Neuronal stem cell (in vitro differentiated cells): ENCODE measurements around the gene JADE3.
A peak's percentile ranks its signal among the peaks of the same experiment; 100 is the strongest.
"Not testable (repeated sequence)": the region's sequence is repeated elsewhere in the genome, so short reads cannot be mapped to it uniquely, and the experiment has no call there.

ENCODE experiments used
- DNase-seq: peaks from one replicate; pipeline ENCODE4 v3.0.0-alpha.2; 2013; ENCODE audit warnings: low spot score
- H2AFZ ChIP-seq: one replicate; pipeline ENCODE4 v1.6.1; 2013; ENCODE audit warnings: mild to moderate bottlenecking, low read length, inconsistent platforms
- H2AK5ac ChIP-seq: 2 replicates; pipeline ENCODE4 v1.6.1; 2013; ENCODE audit warnings: low read depth, mild to moderate bottlenecking, inconsistent platforms, low read length, moderate library complexity, mixed read lengths
- H2BK120ac ChIP-seq: 2 replicates; pipeline ENCODE4 v1.6.1; 2013; ENCODE audit warnings: low read depth, mild to moderate bottlenecking, inconsistent platforms, low read length, moderate library complexity, mixed read lengths
- H2BK12ac ChIP-seq: one replicate; pipeline ENCODE4 v1.6.1; 2013; ENCODE audit warnings: low read length, inconsistent platforms
- H2BK15ac ChIP-seq: 2 replicates; pipeline ENCODE4 v1.6.1; 2013; ENCODE audit warnings: mild to moderate bottlenecking, low read length, inconsistent platforms, mixed read lengths
- H2BK5ac ChIP-seq: one replicate; pipeline ENCODE4 v1.6.1; 2013; ENCODE audit warnings: inconsistent platforms, mild to moderate bottlenecking, low read length, moderate library complexity
- H3K14ac ChIP-seq: one replicate; pipeline ENCODE4 v1.6.1; 2013; ENCODE audit warnings: low read length, inconsistent platforms
- H3K18ac ChIP-seq: 2 replicates; pipeline ENCODE4 v1.6.1; 2013; ENCODE audit warnings: low read length, inconsistent platforms
- H3K23ac ChIP-seq: 2 replicates; pipeline ENCODE4 v1.6.1; 2013; ENCODE audit warnings: low read depth, mild to moderate bottlenecking, mixed read lengths, low read length, inconsistent platforms; ENCODE audit not compliant: poor library complexity
- H3K27ac ChIP-seq: replicated peaks from 3 replicates; pipeline ENCODE4 v1.5.1; 2013; ENCODE audit warnings: low read length, inconsistent platforms
- H3K27me3 ChIP-seq, 3 experiments: 2 replicates each; pipeline ENCODE4 v1.6.1; 2013; ENCODE audit warnings: low read length in 3 of 3, mild to moderate bottlenecking in 2 of 3, inconsistent platforms in 1 of 3, low read depth in 1 of 3, mixed read lengths in 1 of 3, moderate library complexity in 1 of 3; ENCODE audit not compliant: control insufficient read depth in 3 of 3, insufficient read depth in 3 of 3
- H3K36me3 ChIP-seq, 2 donors: replicated peaks in 1 of 2; 2 replicates each; pipeline ENCODE4 v1.6.1; 2013; ENCODE audit warnings: low read length in 2 of 2; ENCODE audit not compliant: control insufficient read depth in 2 of 2, insufficient read depth in 2 of 2
- H3K4ac ChIP-seq: 2 replicates; pipeline ENCODE4 v1.6.1; 2013; ENCODE audit warnings: inconsistent platforms, mild to moderate bottlenecking, low read length, moderate library complexity
- H3K4me1 ChIP-seq, 2 donors: 1 replicate in 1 of 2; 2 replicates in 1 of 2; pipeline ENCODE4 v1.6.1; 2013; ENCODE audit warnings: low read length in 2 of 2, low read depth in 1 of 2; ENCODE audit not compliant: control insufficient read depth in 2 of 2, insufficient read depth in 1 of 2
- H3K4me2 ChIP-seq: one replicate; pipeline ENCODE4 v1.6.1; 2013; ENCODE audit warnings: mild to moderate bottlenecking, low read length, inconsistent platforms; ENCODE audit not compliant: insufficient read depth, poor library complexity, severe bottlenecking
- H3K4me3 ChIP-seq, 2 donors: 2 replicates each; pipeline ENCODE4 v1.5.1; 2013; ENCODE audit warnings: low read length in 2 of 2, mild to moderate bottlenecking in 2 of 2, inconsistent platforms in 1 of 2, moderate library complexity in 1 of 2
- H3K79me1 ChIP-seq: one replicate; pipeline ENCODE4 v1.6.1; 2013; ENCODE audit warnings: low read depth, mild to moderate bottlenecking, inconsistent platforms, low read length, moderate library complexity
- H3K9ac ChIP-seq: one replicate; pipeline ENCODE4 v1.6.1; 2013; ENCODE audit warnings: mild to moderate bottlenecking, low read depth, low read length, inconsistent platforms; ENCODE audit not compliant: poor library complexity
- H3K9me3 ChIP-seq, 2 donors: replicated peaks in 1 of 2; 2 replicates each; pipeline versions ENCODE3 to v1.6.1; 2013; ENCODE audit warnings: low read length in 2 of 2, mild to moderate bottlenecking in 2 of 2, inconsistent platforms in 1 of 2, low read depth in 1 of 2, mixed read lengths in 1 of 2, moderate library complexity in 1 of 2; ENCODE audit not compliant: control insufficient read depth in 2 of 2, insufficient read depth in 1 of 2
- H4K8ac ChIP-seq: one replicate; pipeline ENCODE4 v1.6.1; 2013; ENCODE audit warnings: low read depth, mild to moderate bottlenecking, inconsistent platforms, low read length, moderate library complexity
- H4K91ac ChIP-seq: one replicate; pipeline ENCODE4 v1.6.1; 2013; ENCODE audit warnings: low read length, low read depth, mild to moderate bottlenecking, inconsistent platforms; ENCODE audit not compliant: poor library complexity
- WGBS, 2 donors: extraction: QIAGEN DNeasy Blood & Tissue Kit; methylation state at CpG; one replicate each; pipeline ENCODE4 v1.1.7; 2013; ENCODE audit warnings: missing lambda C conversion rate in 2 of 2, mixed read lengths in 1 of 2; ENCODE audit not compliant: insufficient read length in 2 of 2, insufficient replicate concordance in 1 of 2; ENCODE audit errors: extremely low coverage in 2 of 2; 5-methylcytosine and 5-hydroxymethylcytosine counted together

JADE3 gene

DNA sequence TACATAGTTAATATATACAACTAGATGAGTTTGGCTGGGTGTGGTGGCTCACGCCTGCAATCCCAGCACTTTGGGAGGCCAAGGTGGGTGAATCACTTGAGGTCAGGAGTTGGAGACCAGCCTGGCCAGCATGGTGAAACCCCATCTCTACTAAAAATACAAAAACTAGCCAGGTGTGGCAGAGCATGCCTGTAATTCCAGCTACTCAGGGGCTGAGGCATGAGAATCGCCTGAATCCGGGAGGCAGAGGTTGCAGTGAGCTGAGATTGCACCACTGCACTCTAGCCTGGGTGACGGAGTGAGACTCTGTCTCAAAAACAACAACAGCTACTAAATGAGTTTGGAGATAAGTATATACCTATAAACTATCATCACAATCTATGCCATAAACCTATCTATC, 64.8 kb downstream of the JADE3 start:
- H2BK120ac ChIP-seq, H3K27ac ChIP-seq, H2BK12ac ChIP-seq, H3K4me3 ChIP-seq, H3K23ac ChIP-seq, H2AFZ ChIP-seq, H3K18ac ChIP-seq, H4K8ac ChIP-seq, H2AK5ac ChIP-seq, H2BK15ac ChIP-seq, DNase-seq, H3K4ac ChIP-seq, H2BK5ac ChIP-seq, H3K27me3 ChIP-seq, H3K9ac ChIP-seq, H3K9me3 ChIP-seq, H3K79me1 ChIP-seq, H3K14ac ChIP-seq, H3K4me2 ChIP-seq, H3K4me1 ChIP-seq, H4K91ac ChIP-seq, H3K36me3 ChIP-seq: not testable (repeated sequence)
- no CpG with 5 or more reads among the region's 4 CpGs for WGBS, 2 donors

DNA sequence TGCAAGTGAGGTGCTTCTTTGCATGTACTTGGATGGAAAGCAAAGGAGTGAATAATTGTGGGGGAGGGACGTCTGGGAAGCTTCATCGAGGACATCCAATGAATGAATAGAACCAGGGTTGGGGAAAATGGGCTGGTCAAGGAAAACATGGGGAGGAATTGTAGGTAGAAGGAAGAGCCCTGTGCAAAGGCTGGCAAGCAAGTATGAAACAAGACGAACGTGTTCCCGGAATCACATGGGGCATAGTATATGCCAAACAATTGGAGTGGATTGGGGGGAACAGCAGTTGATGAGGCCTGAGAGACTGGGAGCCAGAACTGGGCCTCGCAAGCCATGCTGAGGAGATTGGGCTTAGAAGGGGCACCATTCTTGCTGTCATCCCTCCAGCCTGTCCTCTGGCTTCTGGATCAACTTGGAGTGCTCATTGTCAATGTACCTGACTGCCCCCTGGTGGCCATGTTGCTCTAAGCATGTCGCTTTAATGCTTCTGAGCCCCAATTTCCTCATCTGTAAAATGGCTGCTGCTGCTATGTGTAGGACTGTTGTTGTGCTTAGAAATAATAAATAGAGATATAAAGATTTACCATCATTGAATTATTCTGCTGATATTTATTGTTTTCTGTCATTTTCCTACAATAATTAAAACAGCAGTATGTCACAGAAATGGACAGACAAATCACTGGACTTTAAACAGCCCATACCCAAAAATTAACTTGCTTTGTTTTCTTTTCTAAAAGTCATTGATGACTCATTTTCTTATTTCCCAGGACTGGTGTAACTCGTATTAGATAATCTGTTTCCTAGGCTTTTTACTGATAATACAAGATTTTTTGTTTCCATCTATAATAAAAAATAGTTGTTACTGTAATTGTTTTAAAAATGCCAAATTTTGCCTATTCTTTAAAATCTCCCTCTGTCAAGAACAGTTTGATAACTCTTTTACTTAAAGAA, 66.4 kb downstream of the JADE3 start:
- H3K4me3 ChIP-seq, result no peak overlapping the region
- H3K36me3 ChIP-seq, result no peaks in the 10 kb centered on the region
- H3K4me1 ChIP-seq, result no peaks in the 10 kb centered on the region
- WGBS, 2 donors, result no CpG with 5 or more reads among the region's 8 CpGs
- H3K4me2 ChIP-seq, result no peak overlapping the region
- H2AK5ac ChIP-seq, result no peak overlapping the region
- H2BK5ac ChIP-seq, result no peak overlapping the region
- H4K8ac ChIP-seq, result no peak overlapping the region
- H3K4ac ChIP-seq, result no peak overlapping the region
- no peak overlapping the region for H2BK12ac ChIP-seq
- no peak overlapping the region for H3K14ac ChIP-seq
- no peak overlapping the region for H3K23ac ChIP-seq
- peak; percentile 53 for DNase-seq
- H3K9ac ChIP-seq, result no peak overlapping the region
- no peaks in the 10 kb centered on the region for H3K9me3 ChIP-seq
- H3K79me1 ChIP-seq, result no peaks in the 10 kb centered on the region
- no peak overlapping the region for H2BK15ac ChIP-seq
- H3K18ac ChIP-seq, result no peak overlapping the region
- H4K91ac ChIP-seq, result no peak overlapping the region
- no peaks in the 10 kb centered on the region for H3K27me3 ChIP-seq
- no peak overlapping the region for H2AFZ ChIP-seq
- no peak overlapping the region for H2BK120ac ChIP-seq
- no peak overlapping the region for H3K27ac ChIP-seq

- Histone ChIP-seq H2AFZ (no peak overlapping the region), H3K9ac (no peak overlapping the region), H2BK5ac (no peak overlapping the region), H3K4ac (no peak overlapping the region), H3K36me3 (peaks cover 6 to 33% of the 10 kb centered on the region in 2 donors), H3K27me3 (no peaks in the 10 kb centered on the region), H3K4me1 (no peaks in the 10 kb centered on the region), H2AK5ac (no peak overlapping the region), H2BK12ac (no peak overlapping the region), H2BK120ac (no peak overlapping the region), H3K4me2 (no peak overlapping the region), H3K9me3 (peaks cover 0 to 1% of the 10 kb centered on the region in 2 donors), H2BK15ac (no peak overlapping the region), H3K23ac (no peak overlapping the region), H4K8ac (no peak overlapping the region), H3K14ac (no peak overlapping the region), H3K27ac (no peak overlapping the region), H3K18ac (no peak overlapping the region), H4K91ac (no peak overlapping the region), H3K79me1 (peaks cover 2% of the 10 kb centered on the region), H3K4me3 (no peak overlapping the region)
- WGBS, 2 donors, result no CpG with 5 or more reads among the region's 3 CpGs
- no peak for DNase-seq
Observed at GRCh38 chrX:46984705-46985104, 72.5 kb downstream of the JADE3 start.

DNA sequence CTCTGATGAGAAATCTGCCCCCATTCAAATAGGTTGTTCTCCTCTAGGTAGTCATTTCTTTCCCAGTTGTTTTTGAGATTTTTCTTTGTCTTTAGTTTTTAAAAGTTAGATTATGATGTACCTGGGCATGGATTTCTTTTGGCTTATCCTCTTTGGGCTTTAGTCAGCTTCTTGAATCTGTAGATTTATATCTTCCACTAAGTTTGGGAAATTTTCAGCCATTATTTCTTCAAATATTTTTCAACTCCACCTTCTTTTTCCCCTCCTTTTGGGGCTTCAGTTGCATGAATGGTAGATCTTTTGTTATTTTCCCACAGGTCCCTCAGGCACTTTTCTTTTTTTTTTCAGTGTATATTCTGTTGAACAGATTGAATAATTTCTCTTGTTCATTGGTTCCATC, 77.3 kb downstream of the JADE3 start:
- Histone ChIP-seq H2AK5ac (no peak overlapping the region), H3K36me3 (peaks cover 6 to 41% of the 10 kb centered on the region in 2 donors), H4K91ac (no peak overlapping the region), H3K4ac (no peak overlapping the region), H3K4me2 (no peak overlapping the region), H3K9me3 (peaks cover 2 to 3% of the 10 kb centered on the region in 2 donors), H2AFZ (no peak overlapping the region), H3K27ac (no peak overlapping the region), H2BK120ac (no peak overlapping the region), H4K8ac (no peak overlapping the region), H3K4me3 (no peak overlapping the region), H3K27me3 (no peaks in the 10 kb centered on the region), H3K4me1 (peaks cover 3% of the 10 kb centered on the region in 2 donors), H3K23ac (no peak overlapping the region), H3K14ac (no peak overlapping the region), H3K18ac (no peak overlapping the region), H2BK12ac (no peak overlapping the region), H3K9ac (no peak overlapping the region), H2BK5ac (no peak overlapping the region), H3K79me1 (peaks cover 2% of the 10 kb centered on the region), H2BK15ac (no peak overlapping the region)
- no peak for DNase-seq
